HG03432 (cell line): ENCODE results near the gene PLEKHH2.
"Not testable (repeated sequence)": the region's sequence is repeated elsewhere in the genome, so short reads cannot be mapped to it uniquely, and the experiment has no call there.

ENCODE experiments used
- ATAC-seq: cut with Tn5 transposase; IDR thresholded peaks from one replicate; pipeline ENCODE4 v1.9.1; 2021; ENCODE audit warnings: mild to moderate bottlenecking, moderate library complexity; ENCODE audit not compliant: unreplicated experiment

PLEKHH2 gene

DNA sequence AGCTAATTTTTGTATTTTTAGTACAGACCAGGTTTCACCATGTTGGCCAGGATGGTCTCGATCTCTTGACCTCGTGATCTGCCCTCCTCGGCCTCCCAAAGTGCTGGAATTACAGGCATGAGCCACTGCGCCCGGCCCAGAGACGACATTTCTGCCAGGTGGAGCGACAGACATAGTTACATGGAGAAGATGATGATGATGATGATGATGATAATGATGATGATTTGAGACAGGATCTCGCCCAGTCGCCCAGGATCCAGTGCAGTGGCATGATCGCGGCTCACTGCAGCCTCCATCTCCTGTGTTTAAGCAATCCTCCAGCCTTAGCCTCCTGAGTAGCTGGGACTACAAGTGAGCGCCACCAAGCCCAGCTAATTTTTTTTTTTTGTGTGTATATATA is 907 bp upstream of the PLEKHH2 start:
- not testable (repeated sequence) for ATAC-seq

DNA sequence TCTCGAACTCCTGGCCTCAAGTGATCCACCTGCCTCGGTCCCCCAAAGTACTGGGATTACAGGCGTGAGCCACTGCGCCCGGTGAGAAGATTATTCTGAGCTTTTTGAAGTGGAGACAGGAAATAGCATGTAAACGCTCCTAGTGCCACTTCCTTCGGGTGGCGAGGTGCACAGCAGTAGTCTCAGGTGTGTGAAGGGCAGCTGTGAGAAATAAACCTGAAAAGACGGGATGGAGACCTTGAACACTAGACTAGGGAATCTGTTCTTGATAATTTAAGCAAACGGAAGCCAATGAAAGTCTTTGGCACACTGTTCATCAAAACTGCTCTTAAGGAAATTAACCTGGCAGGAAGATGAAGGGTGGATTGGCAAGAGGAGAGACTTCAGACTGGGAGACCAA is 439 bp upstream of the PLEKHH2 start:
- ATAC-seq, result no peak

DNA sequence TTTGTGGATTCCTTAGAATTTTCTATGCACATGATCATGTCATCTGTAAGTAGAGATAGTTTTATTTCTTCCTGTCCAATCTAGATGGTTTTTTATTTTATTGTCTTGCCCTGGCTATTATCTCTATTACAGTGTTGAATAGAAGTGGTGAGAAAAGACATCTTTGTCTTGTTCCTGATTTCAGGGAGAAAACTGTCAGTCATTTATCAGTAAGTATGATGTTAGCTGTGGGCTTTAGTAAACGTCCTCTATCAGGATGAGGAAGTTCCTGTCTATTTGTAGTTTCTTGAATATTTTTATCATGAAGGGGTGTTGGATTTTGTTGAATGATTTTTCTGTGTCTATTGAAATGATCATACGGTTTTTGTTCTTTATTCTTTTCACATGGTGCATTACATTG is 5.3 kb downstream of the PLEKHH2 start:
- ATAC-seq, result no peak

DNA sequence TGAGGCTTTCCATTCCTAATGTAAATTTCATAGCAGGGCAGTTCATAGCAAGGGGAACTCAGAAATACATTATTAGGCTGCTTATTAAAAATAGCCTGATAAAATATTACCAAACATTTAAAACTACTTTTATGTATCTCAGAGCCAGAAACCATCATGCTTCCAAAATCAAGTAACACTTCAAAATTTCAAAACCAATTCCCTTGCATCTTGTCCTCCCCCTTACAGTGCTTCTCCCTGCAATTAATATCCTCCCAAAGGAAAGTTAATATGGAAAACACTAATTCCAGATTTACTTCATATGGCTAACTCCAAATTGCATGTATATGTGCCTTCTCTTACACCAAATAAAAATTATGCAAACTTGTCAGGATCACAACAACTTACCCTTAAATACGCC is 6.6 kb downstream of the PLEKHH2 start:
- no peak for ATAC-seq

DNA sequence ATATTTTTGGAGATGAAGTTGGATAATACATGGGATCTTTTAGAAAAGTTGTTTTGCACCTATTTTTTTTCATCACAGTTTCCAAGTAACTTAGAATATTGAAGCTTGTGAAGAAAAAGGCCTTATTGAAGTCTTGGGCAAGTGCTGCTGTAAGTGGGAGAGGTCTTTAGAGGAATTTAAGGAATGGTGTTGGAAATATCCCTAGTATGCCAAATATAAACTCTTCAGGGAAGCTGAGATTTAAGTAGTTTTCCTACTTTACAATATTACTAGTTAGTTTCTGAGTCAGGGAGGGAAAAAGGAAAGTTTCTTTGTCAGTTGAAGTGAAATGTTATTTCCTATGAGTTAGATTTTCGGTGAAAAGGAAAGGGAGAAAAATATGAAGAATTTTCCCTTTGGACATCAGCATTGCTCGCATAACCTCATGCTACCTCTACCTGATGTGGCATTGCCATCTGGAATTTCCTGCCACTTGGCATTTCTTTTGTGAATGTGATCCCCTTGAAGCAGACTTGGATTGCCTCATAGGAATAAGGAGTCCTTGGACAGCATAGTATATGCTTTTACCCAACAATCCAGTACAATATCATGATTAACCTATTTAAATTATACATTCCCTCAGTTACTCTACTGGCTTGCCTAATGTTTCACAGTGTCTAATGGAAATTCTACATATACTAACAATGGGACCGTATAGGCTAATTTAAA is 12.1 kb downstream of the PLEKHH2 start:
- no peak for ATAC-seq

DNA sequence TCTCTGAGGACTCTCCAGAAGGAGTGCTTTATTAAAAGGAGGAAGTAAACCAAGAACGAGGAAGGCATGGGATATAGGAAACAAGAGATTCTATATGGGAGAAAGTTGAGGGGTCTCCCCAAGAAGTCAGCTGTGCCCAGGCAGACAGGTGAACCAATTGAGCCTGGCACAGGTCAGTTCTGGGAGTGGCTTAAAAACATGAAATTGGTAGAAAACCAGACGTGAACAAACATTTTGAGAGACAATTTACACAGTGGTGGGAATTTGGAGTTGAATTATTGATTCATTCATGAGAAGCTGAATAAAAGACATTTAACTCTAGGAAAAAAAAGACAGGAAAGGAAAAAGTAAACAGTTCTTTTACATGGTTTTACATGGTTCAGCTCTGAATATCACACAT is 16.4 kb downstream of the PLEKHH2 start:
- no peak for ATAC-seq

DNA sequence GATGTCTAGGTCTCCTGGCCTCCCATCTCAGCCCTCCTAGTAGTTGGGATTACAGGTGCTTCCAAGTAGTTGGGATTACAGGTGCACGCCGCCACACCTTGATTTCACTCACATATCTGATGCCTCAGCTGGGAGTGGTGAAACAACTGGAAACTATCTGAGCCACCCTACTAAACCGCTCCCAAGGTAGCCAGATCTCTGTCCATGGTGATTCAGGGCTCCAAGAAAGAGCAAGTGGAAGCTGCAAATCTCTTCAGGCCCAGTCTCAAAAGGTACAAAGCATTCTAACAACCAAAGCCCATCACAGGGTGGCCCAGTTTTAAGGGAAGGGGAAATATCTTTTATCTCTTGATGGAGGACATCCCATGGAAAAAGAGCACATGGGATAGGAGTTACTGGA is 20.2 kb downstream of the PLEKHH2 start:
- no peak for ATAC-seq

DNA sequence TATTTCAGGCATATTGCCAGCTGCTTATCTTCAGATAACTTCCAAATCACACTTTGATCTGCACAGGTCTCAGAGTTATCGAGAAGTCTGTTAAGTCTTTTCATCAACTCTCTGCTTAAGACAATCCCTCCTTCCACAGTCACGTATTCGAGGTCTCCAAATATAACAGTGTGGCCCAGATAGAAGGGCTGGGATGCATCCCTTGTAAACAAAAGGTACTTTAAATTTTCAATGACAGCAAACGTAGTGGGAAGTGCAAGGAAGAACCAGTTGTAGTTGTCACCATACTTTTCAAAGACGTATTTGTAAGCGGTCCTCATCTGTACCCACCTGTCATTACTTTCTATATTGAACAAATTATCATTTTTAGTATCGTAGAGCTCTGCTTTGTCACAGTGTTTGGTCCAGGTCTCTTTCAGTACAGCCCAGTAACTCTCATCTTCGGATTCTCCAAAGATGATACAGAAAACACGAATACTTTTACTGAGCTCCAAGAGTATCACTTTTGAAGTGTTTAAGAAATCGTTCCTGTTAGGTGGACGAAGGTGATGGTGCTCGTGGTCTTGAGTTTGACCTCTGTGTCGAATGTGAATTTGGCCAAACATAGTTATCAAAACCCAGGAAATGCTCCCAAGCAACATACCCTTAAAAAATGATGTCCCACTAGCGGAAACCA is 38.7 kb downstream of the PLEKHH2 start:
- ATAC-seq, result no peak

DNA sequence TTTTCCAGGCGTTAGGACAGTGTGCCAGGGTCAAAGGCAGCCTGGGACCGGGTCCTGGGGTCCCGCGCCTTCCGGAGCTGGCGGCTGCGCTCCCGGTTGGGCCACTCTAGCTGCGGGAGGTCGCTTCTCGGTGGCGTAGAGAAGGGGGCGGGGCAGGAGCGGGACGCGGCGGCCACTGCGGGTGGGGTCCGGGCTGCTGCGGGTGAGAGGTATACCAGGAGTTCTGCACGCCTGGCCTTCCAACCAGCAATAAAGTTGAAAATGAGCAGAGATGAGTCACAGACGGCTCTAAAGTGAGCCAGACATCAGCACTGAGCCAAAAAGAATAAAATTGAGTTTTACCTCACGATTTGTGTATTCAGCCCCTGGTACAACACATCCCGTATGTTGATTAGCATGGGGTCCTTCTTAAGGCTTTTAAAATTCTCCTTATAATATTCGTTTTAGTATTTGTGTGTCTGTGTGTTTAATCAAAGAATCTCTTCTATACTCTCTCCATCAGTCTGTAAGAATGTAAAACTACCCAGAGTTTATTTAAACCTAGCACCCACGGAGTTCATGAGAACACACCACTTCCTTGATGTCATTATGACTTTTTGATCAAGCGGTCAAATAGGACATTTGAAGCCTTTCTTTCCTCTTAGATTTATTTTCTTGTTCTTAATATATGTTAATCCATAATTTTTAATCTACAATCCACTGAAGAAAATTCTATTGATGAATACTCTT is 39.4 kb downstream of the PLEKHH2 start, which contains the start of gene C1GALT1C1L:
TSS of gene C1GALT1C1L (minus strand) at position 108 of the 729 bp plus-strand sequence. CDS start at position 1, 107 bp downstream.
- no peak for ATAC-seq

DNA sequence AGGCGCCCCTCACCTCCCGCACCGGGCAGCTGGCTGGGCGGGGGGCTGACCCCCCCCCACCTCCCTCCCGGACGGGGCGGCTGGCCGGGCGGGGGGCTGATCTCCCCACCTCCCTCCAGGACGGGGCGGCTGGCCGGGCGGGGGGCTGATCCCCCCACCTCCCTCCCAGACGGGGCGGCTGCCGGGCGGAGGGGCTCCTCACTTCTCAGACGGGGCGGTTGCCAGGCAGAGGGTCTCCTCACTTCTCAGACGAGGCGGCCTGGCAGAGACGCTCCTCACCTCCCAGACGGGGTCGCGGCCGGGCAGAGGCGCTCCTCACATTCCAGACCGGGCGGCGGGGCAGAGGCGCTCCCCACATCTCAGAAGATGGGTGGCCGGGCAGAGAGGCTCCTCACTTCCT is 40.7 kb downstream of the PLEKHH2 start:
- not testable (repeated sequence) for ATAC-seq

DNA sequence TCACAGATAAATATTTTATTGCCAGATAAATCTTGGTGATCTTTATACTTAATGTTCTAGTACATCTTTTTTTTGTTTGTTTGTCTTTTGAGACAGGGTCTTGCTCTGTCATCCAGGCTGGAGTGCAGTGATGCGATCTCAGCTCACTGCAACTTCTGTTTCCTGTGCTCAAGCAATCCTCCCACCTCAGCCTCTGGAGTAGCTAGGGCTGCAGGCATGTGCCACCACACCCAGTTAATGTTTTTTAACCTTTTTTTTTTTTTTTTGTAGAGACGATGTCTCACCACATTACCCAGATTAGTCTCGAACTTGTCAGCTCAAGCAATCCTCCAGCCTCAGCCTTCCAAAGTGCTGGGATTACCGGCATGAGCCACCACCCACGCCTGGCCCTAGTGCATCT is 48.3 kb downstream of the PLEKHH2 start:
- ATAC-seq, result no peak

DNA sequence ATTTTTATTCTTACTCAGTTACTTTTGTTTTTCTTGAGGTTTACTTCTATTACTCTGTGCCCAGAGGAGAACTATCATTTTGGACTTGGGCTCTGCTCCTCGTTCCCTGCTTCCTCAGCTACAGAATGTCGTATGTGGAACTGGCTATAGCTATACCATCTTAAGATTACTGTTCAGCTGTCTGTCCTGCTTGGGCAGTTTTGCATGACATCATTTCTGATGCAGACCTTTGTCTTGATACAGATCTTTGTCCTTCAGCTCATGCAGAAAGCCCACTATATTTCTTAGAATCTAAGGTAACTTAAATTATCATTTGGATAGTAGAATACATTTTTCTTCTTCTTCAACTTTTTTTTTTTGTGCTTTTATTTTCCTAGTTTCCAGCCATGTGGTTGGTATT is 52.9 kb downstream of the PLEKHH2 start:
- no peak for ATAC-seq

DNA sequence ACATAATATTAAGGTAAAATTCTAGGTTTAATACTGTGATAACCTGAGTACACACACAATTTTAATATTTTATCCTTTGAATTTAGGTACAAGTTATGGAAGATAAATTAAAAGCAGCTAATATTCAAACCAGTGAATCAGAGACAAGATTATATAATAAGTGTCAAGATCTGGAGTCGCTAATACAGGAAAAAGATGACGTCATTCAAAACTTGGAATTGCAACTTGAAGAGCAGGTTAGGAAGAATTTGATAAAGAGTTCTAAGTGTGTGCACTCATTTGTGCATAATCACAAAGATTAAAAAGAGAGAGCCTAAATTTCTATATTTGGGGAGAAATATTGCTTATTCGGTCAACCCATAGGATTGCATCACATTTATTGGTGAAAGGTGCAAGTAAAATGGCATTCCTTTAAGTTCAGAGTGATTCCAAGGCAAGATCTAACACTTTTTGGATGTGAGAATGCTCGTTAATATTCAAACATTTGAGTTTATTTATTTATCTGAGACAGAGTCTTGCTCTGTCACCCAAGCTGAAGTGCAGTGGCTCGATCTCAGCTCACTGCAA is 55.5 kb downstream of the PLEKHH2 start:
- ATAC-seq, result no peak

DNA sequence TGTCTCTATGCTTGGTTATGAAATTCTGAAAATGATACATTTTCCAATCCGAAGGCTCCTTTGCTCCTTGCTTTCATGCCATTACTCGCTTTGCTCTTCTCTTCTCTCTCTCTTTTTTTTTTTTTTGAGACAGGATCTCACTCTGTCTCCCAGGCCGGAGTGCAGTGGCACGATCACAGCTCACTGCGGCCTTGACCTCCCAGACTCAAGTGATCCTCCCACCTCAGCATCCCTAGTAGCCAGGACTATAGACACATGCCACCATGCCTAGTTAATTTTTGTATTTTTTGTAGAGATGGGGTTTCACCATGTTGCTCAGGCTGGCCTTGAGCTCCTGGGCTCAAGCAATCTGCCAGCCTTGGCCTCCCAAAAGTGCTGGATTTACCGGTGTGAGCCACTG is 61.1 kb downstream of the PLEKHH2 start:
- not testable (repeated sequence) for ATAC-seq

DNA sequence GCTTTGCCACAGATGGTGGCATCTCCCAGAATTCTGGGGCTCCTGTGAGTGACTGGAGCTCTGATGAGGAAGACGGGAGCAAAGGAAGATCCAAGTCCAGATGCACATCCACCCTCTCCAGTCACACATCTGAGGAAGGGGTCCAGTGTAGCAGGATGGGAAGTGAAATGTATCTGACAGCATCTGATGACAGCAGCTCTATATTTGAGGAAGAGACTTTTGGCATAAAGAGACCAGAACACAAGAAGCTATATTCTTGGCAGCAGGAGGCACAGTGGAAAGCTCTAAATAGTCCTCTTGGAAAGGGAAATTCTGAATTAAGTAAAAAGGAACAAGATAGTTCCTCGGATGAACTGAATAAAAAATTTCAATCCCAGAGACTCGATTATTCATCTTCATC is 62.7 kb downstream of the PLEKHH2 start:
- no peak for ATAC-seq

DNA sequence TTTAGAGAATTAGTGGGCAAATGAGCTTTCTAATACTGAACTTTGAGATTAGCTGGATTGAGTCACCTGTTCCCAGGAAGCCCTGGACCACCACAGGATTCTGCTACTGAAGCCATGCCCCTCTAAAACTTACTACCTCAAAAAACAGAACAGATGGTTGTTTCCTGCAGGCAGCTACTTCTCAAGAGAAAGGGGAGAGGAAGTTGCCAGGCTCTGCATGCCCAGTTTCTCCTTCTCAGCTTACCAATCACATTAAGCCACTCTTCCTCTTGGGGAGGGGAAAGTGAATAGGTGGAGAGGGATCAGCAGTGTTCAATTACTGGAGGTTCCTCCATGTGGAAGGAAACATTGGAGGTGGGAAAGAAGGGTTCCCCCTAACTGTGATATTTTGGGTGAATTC is 64.1 kb downstream of the PLEKHH2 start:
- no peak for ATAC-seq

DNA sequence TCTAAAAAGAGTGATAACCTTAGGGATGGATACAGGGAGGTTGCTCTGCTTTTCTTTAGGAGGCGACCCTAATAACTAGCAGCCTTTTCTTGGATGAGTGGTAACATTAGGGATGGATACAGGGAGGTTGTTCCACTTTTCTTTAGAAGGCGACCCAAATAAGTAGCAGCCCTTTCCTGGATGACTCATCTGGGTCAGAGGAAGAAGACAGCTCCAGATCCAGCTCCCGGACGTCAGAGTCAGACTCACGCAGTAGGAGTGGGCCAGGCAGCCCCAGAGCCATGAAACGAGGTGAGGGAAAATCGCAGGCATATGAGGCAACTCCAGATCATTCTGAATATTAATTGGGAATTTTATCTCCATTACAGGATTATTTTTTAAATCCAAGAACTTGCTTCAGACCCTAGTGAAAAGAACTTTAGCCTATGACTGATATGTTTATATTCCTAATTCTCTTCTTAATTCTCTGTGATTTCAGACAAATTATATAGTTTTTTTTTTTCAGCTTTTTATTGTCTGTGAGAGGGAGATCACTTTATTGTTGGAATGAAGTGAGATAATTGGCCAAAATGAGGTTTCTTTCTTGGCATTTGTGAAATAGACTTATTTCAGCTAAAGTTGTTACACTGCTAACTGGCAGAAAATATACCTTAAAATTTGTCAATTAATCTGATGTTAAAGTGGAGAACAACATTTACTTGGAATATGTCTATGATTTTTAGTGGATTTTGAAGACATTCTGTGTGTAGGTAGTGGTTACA is 70.4 kb downstream of the PLEKHH2 start:
- ATAC-seq, result no peak

DNA sequence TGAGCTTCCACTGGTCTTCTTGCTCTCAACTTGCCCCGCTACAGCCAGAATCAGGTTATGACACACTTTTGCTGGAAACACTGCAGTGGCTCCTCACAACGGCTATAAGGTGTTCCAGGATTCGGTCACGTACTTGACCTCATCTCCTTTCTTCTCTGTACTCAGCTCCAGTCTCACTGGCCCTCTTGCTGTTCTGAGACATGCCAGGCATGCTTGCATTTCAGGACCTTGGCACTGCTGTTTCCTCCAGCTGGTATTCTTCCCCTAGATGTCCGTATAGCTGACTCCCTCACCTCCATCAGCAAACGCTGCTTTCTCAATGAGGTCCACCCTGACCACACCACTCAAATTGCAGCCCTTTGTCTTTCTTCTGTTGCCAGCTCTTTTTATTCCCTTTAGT is 71.1 kb downstream of the PLEKHH2 start:
- no peak for ATAC-seq

DNA sequence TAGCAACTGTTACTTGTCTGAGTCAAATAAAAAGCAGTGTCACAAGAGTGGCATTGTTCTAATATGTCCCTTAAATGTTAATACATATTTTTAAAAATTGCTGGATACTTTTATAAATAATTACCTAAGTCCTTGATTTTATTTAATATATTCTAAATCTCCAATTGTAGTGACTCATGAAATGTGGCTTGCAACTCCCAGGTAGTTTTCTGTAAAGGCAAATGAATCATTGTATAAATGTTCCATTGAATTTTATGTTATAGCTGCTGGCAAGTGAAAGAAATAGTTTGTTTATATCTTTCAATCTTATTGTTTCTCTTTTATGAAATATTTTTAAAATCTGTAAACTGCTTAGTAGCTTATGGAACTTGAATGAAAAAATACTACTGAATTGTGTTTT is 71.8 kb downstream of the PLEKHH2 start:
- no peak for ATAC-seq

DNA sequence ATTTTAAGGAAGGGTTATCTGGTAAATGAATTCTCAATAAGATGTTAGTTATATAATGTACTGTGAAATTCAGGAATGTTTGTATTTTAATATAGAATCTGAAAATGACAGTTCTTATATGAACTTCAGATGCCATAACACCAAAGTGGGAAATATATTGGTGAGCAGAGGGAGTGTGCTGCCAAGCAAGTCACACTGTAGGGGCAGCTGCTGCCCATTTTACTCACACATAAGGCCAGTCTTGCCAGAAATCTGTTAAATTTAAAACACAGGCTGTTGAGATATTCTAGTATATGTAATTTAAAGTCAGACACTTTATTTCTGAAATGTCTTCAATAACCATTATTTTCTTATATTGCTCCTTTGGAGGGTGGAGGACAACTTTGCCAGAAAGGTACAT is 73.8 kb downstream of the PLEKHH2 start:
- ATAC-seq, result no peak

DNA sequence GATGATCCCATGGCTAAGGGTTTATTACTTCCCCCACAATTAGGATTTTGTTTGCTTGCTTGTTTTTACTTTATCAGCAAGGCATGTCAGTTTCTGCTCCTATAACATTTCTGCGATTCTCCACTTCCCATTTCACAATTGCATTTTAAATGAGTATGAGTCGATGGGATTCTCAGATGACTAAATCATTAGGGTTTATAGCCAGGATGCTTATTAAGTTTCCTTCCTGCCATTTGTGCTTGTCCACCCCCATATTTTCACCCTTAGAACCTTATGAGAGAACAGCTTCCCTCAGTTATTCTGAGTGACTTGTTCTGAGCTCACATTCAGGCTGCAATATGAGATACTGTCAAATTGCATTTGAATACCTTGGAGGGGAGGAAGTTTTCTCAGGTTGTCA is 77.1 kb downstream of the PLEKHH2 start:
- no peak for ATAC-seq
